T1000 (cell line): ENCODE results near the gene DRAP1.
A peak's percentile ranks its signal among the peaks of the same experiment; 100 is the strongest.
"Not testable (repeated sequence)": the region's sequence is repeated elsewhere in the genome, so short reads cannot be mapped to it uniquely, and the experiment has no call there.

ENCODE experiments used
- DNase-seq: peaks from one replicate; lab custom pipeline; 2025; ENCODE audit warnings: mixed read lengths; lab: John Stamatoyannopoulos, UW

The DRAP1 gene

DNA sequence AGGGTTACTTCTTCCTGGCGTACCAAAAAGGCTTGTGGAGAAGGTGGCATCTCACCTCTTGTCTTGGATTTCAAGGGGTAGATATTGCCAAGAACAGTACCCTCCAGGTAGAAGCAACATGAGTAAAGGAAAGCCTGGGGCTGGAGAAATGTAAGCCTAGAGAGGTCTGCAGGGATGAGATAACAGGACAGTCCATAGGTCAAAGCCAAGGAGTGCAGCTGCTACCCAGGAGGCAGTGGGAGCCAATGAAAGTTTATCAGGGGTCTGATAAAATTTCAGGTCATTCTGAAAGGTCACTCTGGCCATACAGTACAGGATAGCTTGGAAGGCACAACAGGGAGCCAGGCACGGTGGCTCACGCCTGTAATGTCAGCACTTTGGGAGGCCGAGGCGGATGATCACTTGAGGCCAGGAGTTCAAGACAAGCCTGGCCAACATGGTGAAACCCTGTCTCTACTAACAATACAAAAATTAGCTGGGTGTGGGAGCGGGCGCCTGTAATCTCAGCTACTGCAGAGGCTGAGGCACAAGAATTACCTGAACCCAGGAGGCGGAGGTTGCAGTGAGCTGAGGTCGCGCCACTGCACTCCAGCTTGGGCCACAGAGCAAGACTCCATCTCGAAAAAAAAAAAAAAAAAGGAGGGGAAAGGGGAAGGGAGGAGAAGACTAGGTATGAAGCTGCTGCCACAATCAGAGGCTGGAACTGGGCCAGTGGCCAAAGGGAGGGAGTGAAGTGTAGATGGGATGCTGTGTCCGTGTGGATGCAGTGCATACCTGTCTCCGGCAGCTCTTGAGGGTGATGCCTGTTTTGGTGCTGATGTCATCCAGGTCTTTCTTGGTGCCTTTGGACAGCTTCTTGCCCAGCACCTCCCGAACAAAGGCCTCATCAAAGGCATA is 32.2 kb upstream of the DRAP1 start:
- DNase-seq: no peak

DNA sequence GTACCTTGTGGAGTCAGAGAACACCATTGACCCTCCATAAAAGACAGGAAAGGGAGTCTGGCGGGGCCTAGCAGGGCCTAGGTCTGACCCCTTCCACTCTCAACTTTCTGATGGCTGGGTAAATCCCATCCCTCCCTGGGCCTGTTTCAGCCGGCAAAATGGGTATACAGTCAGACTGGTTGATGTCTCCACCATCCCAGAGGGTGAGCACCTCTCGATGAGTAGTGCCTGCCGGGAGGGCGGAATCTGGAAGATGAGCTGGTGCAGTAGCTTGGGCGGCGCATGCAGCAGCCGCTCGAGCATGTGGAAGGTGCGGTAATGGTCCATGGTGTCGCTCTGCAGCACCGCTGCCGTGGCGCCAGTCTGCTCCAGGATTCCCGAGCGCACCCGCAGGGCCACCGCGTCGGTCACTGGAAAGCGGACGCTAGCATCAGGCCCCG is 31.5 kb upstream of the DRAP1 start:
- DNase-seq: no peak

DNA sequence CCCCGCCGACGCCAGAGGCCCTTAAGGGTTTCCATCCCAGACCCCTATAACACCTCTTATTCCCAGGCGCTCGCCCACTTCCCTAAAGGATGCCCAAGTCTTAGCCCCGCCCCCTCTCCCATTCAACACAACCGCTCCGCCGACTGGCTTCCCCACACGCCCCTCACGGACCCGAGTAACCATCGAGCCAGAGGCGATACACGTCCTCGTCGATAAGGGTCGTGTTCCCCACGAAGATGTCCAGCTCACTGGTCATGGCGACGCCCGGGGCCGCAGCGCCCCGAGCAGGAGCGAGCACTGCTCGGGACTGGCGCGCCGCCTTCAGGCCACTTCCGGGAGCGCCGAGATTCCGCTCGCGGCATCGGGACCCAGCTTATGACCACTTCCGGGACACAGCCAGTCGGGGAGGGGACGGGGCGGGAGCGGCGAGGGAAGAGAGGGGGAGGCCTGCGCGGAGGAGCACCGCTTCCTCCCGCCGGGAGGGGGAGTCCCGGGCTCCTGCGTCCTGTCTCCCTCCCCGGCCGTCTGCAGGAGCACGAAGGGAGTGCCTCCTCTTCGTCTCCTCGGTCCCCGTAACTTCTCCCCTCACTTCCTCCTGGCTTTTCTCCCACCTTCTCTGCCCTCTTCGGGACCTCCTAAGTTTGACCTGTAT is 30.9 kb upstream of the DRAP1 start, which contains the start of gene FIBP:
FIBP (minus strand) TSS at position 309 of the 652 bp plus-strand sequence; CDS start at position 256, 53 bp downstream.
- DNase-seq: peak; percentile 96

DNA sequence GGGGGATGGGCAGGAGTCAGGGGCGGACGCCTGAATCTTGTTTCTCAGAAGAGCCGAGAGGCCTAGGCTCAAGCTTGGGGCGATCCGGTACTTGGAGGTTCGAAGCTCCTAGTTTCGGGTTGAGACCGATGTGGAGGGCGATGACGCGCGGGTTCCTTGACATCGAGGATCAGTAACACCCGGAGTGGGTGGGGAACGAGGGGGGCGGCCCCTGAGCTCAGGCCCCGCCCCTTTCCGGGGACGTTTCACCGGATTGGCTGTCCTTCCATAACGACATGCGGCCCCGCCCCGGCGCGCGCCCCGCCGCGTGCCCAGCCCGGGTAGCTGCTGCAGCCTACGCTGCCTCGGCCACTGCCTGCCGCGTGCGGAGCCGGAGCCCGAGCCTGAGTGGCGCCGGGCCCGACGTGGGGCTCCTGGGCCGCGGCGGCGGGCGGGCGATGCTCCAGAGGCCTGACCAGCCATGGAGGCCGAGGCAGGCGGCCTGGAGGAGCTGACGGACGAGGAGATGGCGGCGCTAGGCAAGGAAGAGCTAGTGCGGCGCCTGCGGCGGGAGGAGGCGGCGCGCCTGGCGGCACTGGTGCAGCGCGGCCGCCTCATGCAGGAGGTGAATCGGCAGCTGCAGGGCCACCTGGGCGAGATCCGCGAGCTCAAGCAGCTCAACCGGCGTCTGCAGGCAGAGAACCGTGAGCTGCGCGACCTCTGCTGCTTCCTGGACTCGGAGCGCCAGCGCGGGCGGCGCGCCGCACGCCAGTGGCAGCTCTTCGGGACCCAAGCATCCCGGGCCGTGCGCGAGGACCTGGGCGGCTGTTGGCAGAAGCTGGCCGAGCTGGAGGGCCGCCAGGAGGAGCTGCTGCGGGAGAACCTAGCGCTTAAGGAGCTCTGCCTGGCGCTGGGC is 28.7 kb upstream of the DRAP1 start, which contains the start of gene CCDC85B:
CCDC85B (plus strand) TSS at position 350 of the 895 bp plus-strand sequence; CDS start at position 461, 111 bp downstream.
- peak; percentile 98 for DNase-seq

DNA sequence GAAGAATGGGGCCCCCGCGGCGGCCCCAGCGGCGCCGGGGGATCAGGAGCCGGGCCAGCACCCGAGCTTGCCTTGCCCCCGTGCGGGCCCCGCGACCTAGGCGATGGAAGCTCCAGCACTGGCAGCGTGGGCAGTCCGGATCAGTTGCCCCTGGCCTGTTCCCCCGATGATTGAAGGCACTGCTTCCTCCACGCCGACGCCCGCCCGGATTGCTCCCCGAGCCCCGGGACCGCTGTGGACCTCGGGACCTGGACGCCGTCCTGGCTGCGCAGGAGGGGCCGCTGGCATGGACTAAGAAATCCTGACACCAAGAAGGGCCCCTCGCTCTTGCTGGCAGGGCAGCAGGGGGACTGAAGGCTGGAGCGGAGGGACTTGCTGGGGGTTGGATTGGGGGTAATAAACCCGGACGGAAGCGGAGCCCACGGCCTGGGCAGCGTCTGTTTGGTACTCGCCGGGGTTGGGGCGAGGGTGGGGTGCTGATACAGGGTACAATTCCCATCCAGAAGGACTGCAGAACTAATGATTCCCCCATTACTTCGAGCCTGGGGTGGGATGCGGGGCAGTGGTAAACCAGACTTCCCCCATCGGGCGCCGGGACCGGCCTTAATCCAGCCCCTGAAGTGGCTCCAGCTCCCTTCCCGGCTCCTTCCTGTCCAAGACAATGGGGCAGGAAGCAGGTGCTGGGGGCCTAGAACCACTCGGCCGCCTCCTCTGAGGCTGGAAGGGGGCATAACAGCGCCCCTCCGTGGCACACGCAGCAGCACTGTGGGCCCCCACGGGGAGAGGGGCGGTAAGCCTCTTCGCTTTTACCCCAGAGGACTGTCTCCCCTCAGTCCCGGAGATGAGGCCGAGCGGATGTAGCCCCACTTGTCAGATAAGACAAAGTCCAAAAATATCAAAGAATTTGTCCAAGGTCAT is 27.7 kb upstream of the DRAP1 start:
- peak; percentile 86 for DNase-seq

DNA sequence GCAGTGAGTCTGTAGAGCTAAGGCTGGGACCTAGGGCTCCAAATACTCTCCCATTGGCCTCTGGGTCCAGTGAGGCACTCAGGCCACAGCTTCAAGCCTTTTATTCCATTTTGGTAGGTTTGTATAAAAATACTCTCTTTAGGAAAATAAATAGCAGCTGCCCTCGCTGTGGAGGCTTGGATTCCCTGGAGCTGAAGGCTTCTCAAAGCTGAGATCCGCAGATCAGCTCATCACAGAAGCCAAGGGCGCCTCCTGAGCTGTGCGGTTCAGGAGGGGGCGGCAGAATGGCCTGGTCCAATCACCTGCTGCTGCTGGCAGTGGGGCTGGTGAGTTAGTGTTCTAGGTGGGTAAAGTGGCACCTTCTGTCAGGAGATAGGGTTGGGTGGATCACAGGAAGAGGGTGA is 27.1 kb upstream of the DRAP1 start:
- not testable (repeated sequence) for DNase-seq

DNA sequence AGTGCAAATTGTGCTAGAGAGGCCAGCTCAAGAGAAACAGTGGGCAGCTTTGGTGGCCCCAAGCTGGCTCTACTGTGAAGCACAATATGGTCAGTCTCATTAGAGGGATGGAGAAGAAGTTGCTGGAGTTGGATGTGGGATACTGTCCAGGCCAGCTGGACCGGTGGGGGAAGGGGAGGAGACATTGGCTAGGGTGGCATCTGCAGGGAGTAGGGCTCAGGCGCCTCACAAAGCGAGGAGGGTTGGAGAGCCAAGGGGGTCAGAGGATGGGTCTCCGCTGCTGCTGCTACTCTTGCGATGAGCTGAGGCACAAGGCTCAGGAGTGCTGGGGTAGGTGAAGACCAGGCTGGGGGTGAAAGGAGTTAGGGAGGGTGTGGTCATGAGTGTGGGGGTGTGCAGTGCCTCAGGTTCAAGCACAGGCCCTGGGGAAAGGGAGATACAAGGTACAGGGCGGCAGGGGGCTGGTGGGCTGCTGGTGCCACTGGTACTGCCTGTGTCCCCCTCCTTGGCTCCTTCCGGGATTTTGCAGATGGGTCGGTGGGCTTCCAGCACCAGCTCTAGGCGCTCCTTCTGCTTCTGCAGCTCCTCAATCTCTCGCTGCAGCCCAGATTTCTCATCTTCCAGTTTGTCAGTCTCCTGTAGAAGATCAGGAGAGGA is 26.4 kb upstream of the DRAP1 start:
- DNase-seq: no peak

DNA sequence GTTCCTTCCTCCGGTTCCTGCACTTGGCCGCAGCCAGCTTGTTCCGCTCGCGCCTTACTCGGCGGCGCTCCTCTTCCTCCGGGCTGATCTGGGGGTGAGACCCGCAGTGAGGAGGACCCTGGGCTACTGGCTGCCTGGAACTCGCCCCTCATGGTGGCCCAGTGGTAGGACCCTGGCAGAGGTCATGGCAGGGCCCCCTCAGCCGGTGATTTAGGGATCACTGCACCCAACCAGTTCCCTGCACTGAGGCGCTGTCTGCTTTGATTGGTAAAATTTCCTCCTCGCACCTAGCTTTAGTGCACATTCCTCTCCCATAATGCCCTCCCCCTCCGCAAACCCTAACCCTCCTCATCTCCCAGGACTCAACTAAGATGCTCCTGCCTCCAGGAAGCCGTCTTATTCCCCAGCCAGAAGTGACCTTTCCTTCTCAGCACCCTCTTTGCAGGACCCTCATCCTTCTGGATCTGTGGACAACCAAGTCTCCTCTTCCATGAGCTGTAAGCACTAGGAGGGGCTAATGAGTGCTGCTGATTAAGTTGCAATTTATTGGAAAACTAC is 25.1 kb upstream of the DRAP1 start:
- no peak for DNase-seq

DNA sequence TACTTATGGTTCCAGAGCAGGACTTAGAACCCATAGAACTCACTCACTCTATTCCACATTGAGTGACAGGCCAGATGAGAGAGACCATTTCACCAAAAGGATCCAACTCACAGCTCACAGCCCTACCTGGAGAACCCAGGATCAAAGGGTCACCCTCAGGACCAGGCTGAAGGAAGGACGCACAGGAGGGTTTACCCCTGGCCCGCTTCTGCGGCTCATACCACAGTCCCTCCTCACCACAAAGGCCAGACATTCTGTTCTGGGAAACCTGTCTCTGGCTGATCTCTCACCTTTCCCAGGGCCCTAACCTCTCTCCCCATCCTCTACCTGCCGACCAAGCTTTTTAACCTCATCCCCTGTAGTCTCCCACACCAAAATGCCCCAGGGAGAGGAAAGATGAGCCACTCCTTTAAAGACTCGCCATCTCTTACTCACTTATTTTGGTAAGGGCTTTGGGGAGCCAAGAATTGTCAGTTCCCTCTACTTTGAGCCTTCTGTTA is 23.7 kb upstream of the DRAP1 start:
- DNase-seq: no peak

DNA sequence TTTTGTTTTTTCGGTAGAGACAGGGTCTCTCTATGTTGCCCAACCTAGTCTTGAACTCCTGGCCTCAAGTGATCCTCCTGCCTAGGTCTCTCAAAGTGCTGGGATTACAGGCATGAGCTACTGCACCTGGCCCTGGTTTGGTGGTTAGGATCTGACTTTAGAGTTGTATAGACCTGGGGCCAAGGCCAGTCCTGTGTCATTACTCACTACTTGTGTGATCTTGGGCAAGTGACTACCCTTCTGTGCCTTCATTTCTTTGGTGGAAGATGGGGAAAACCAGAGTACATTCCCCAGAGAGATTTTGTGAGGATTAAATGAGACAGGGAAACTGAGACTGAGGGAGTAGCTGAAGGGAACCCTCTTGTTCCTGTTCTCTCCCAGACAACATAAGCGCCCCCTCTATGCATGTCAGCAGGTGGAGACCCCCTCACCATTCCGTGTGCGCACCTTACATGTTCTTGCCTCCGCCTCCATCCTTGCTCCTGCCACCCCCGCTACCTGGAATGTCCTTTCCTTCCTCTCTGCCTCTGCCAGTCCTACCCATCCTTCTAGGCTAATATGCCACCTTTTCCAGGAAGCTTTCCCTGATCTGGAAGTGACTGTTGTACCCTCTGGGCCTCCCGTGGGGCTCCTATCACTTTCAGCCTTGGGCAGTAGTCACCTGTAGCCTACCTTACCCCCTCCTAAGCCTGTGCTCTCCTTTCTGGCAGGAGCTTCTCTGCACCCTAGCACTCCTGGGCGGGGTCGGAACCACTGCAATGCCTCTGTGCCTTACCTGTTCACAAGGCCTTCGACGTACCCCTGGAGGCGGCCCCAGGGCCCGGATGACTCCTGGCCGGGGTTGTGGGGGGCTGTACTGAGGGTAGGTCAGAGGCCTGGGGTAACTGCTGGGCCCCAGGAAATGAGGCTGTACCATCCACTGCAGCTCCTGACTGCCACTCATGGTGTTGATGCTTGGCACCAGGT is 22.9 kb upstream of the DRAP1 start:
- no peak for DNase-seq

DNA sequence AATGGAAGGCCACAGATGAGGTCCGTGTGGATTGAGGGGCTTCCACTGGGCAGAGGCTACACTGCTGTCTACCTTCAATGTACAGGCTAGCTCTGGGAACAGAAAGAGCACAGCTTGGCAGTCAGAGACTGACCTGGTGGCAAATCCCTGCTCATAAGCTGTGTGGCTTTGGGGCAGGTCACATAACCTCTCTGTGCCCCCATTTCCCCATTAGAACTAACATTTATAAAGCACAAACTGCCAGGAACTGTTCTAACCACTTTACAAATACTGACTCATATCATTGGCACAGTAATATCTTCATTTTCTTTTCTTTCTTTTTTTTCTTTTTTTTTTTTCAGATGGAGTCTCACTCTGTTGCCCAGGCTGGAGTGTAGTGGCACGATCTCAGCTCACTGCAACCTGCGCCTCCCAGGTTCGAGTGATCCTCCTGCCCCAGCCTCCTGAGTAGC is 22.2 kb upstream of the DRAP1 start:
- no peak for DNase-seq

DNA sequence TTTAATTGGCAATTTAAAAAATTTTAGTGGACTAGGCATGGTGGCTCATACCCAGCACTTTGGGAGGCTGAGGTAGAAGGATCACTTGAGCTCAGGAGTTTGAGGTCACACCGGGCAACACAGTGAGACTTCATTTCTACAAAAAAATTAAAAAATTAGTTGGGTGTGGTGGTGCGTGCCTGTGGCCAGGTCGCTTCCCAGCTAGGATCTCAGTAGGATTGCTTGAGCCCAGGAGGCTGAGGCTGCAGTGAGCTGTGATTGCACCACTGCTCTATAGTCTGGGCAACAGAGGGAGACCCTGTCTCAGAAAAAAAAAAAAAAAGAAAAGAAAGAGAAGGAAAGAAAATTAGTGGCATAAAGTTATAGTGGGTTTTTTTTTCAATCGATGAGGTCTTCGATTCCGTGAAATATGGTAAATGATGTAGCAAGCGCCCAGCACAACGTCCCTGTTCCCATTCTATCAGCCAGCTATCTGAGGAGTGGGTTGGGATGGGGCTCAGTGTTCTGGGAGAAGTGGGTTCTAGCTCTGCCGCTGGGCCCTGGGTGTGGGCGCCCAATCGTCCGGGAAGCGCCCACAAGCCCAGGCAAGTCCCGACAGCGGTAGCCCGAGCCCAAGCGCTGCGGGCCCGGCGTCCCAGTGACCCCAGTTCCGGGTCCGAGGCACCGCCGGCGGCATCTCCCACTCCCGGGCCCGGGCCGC is 20.4 kb upstream of the DRAP1 start:
- no peak for DNase-seq

DNA sequence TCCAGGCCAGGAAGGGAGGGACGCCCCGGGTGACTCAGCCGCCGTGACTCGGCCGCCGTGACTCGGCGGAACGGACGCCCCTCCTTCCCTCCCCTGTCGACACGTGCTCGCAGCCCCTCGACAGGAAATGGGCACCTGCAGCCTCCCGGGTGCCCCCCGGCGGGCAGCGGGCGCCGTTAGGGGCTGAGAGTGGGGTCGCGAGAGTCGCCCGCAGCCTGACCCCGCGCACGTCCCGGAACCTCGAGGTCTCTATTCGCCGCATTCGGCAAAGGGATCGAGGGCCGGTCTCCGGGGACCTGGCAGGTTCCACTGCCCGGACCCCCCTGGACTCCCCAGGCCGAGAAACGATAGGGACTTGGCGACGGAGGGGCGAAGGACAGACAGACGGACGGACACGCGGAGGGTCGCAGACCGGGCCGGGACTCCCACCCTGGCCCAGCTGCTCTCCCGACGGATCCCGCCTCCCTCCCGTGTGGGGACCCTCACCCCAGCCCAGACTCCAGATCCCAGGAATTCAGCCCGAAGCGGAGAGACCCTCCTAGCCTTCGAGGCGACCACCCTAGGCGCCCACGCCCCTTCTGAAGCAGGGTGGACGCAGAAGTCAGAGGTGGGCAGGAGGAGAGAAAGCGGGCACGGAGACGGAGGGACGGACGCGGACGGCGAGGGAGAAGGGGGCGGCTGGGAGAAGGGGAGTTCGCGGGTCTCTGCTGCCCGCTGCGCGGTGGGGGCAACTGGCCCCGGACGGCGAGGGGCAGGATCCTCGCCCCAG is 19.7 kb upstream of the DRAP1 start:
- DNase-seq: peak; percentile 80

DNA sequence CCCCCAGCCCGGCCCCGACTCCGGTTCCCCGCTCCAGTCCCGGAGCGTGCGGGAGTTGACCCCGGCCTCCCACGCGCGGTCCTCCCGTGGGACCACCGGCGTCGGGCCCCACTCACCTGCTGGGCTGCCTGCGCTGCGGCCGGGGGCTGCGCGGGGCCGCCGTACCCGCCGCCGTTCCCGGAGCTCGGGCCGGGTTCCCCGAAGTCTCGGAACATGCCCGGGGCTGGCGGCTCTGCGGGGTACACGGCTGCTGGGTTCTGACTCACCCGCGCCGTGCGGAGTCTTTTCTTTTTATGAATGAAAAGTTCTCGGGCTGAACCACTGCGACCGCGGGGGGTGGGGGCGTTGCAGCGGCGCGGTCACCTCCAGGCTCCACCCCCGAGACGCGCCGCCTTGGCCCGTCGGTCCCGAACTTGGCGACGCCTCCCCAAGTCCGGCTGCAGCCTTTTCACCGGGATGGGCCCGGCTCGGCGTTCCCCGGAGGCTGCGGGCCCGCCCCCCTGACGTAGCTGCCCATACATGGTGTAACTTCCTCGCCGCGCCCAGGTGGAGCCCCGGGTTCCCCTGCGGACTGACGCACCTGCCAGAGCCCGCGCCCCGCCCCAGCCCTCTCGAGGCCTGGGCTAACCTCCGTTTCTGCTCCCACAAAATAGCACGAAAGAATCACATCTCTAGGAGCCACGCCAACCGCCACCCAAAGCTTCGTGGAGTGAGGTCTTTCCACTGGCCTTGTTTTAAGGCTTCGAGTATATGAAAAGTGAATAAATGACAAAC is 18.9 kb upstream of the DRAP1 start, which contains the start of gene FOSL1:
FOSL1 (minus strand) TSS at position 264 of the 774 bp plus-strand sequence; CDS start at position 215, 49 bp downstream.
- peak; percentile 97 for DNase-seq

DNA sequence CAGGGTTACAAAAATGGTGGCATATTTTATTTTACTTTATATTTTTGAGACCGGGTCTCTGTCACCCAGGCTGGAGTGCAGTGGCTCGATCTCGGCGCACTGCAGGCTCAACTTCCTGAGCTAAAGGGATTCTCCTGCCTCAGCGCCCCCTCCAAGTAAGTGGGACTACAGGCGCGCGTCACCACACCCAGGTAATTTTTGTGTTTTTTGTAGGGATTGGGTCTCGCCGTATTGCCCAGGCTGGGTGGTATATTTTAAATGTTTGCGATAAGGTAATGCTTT is 18.4 kb upstream of the DRAP1 start:
- no peak for DNase-seq

DNA sequence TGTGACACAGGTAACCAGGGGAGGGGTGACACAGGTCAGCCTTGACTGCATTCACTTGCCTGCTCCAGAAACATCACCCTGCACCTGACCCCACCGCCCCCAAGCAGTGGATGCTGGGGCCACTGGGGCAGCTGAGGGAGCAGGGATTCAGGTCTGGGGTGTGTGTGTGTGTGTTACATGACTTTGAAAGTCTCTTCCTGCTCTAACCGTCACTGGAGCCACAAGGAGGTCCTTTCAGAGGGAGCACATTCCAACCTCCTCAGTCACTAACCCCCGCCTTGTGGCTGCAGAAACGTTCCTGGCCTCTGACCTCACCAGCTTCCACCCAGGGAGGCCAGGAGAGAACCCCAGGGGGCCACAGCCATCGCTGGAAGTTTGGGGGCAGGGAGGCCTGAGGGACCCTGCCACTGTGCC is 16.2 kb upstream of the DRAP1 start:
- peak; percentile 79 for DNase-seq
